SK-N-SH (cell line): ENCODE measurements around the gene COL2A1. TPM values are rescaled to one million over a fixed set of nuclear protein-coding genes. Genes with fewer than 3 reads are reported as not detected.

ENCODE experiments used
- CTCF ChIA-PET: fragments of 300-600, 350-600 bp; formaldehyde crosslinking; extraction: SDS; loops from one replicate; lab custom pipeline; 2021; lab: Yijun Ruan, JAX
- POLR2A ChIA-PET: fragments of 350-600 bp; sonication (Branson Sonifier 250); formaldehyde crosslinking; extraction: SDS; loops from one replicate; lab custom pipeline; 2020; ENCODE audit warnings: antibody characterized with exemption, inconsistent platforms; lab: Yijun Ruan, JAX
- DNase-seq: peaks from one replicate; pipeline ENCODE4 v3.0.0; 2012
- H2AFZ ChIP-seq: fragments of 200-600 bp; sonication (generic); 2 replicates; pipeline ENCODE4 v1.8.1; 2016; ENCODE audit warnings: antibody characterized with exemption, mild to moderate bottlenecking, low read depth
- H3F3A ChIP-seq: fragments of 200-600 bp; sonication (generic); replicated peaks from 2 replicates; pipeline ENCODE3; 2016; ENCODE audit warnings: antibody characterized with exemption, mild to moderate bottlenecking; ENCODE audit not compliant: insufficient read depth
- H3K27ac ChIP-seq, 2 experiments: fragments of 200-500 bp in 1 of 2; fragments of 200-600 bp in 1 of 2; sonication (Bioruptor generic) in 1 of 2; sonication (generic), shearing (Covaris generic) in 1 of 2; 2 replicates each; pipeline versions ENCODE4 v1.5.1 to v1.6.1; 2014 to 2016; ENCODE audit warnings: low read depth in 2 of 2, inconsistent platforms in 1 of 2, low read length in 1 of 2, mild to moderate bottlenecking in 1 of 2, mixed read lengths in 1 of 2
- H3K27me3 ChIP-seq: fragments of 200-600 bp; sonication (generic), shearing (Covaris generic); 2 replicates; pipeline ENCODE4 v1.6.1; 2016; ENCODE audit warnings: mixed run types; ENCODE audit not compliant: insufficient read depth
- H3K36me3 ChIP-seq, 2 experiments: fragments of 200-500 bp in 1 of 2; fragments of 200-600 bp in 1 of 2; sonication (Bioruptor generic) in 1 of 2; sonication (generic) in 1 of 2; replicated peaks in 1 of 2; 2 replicates each; pipeline versions ENCODE3 to v1.5.1; 2014 to 2016; ENCODE audit warnings: low read length in 1 of 2, mild to moderate bottlenecking in 1 of 2; ENCODE audit not compliant: insufficient read depth in 2 of 2, control insufficient read depth in 1 of 2
- H3K4me1 ChIP-seq, 2 experiments: fragments of 200-500 bp in 1 of 2; fragments of 200-600 bp in 1 of 2; sonication (Bioruptor generic) in 1 of 2; sonication (generic), shearing (Covaris generic) in 1 of 2; 2 replicates each; pipeline versions ENCODE4 v1.5.1 to v1.6.1; 2014 to 2016; ENCODE audit warnings: low read depth in 1 of 2, low read length in 1 of 2, mixed run types in 1 of 2; ENCODE audit not compliant: insufficient read depth in 2 of 2, control insufficient read depth in 1 of 2
- H3K4me2 ChIP-seq: fragments of 200-600 bp; sonication (generic), shearing (Covaris generic); 2 replicates; pipeline ENCODE4 v1.6.1; 2017; ENCODE audit warnings: mixed run types
- H3K4me3 ChIP-seq, 2 experiments: fragments of 200-500 bp in 1 of 2; fragments of 200-600 bp in 1 of 2; sonication (Bioruptor generic) in 1 of 2; sonication (generic), shearing (Covaris generic) in 1 of 2; 2 replicates each; pipeline versions ENCODE4 v1.5.1 to v1.8.1; 2014 to 2016; ENCODE audit warnings: low read depth in 2 of 2, inconsistent platforms in 1 of 2, low read length in 1 of 2, mild to moderate bottlenecking in 1 of 2, mixed read lengths in 1 of 2, moderate library complexity in 1 of 2
- H3K79me2 ChIP-seq: fragments of 200-600 bp; sonication (generic); 2 replicates; pipeline ENCODE4 v1.8.1; 2017; ENCODE audit warnings: mild to moderate bottlenecking; ENCODE audit not compliant: insufficient read depth
- H3K9ac ChIP-seq: fragments of 200-600 bp; sonication (generic); 2 replicates; pipeline ENCODE4 v1.6.1; 2017; ENCODE audit warnings: mixed run types
- H3K9me2 ChIP-seq: fragments of 200-600 bp; sonication (generic); 2 replicates; pipeline ENCODE4 v1.6.1; 2017; ENCODE audit warnings: mixed run types
- H3K9me3 ChIP-seq: fragments of 200-600 bp; sonication (generic); 2 replicates; pipeline ENCODE4 v1.6.1; 2017; ENCODE audit warnings: mixed run types, mild to moderate bottlenecking, moderate library complexity
- H4K20me1 ChIP-seq: fragments of 200-600 bp; sonication (generic); 2 replicates; pipeline ENCODE4 v1.6.1; 2017; ENCODE audit warnings: mild to moderate bottlenecking, mixed run types; ENCODE audit not compliant: insufficient read depth
- CHD2 ChIP-seq: fragments of 150-350 bp; IDR thresholded peaks from 2 replicates; pipeline ENCODE4 v1.6.1; 2018; ENCODE audit warnings: low read length; ENCODE audit not compliant: partially characterized antibody
- ELF1 ChIP-seq: IDR thresholded peaks from 2 replicates; pipeline ENCODE4 v1.4.0; 2012
- EP300 ChIP-seq, 2 experiments: IDR thresholded peaks; 2 replicates each; pipeline versions ENCODE4 v1.4.0 to v1.6.1; 2012; ENCODE audit warnings: borderline replicate concordance in 1 of 2, low read depth in 1 of 2, low read length in 1 of 2
- EZH2phosphoT487 ChIP-seq: fragments of 200-600 bp; sonication (generic); IDR thresholded peaks from 2 replicates; pipeline ENCODE4 v1.6.1; 2017; ENCODE audit warnings: low read depth, mixed run types, mild to moderate bottlenecking, antibody characterized with exemption, moderate library complexity, borderline replicate concordance
- GABPA ChIP-seq: IDR thresholded peaks from 2 replicates; pipeline ENCODE4 v1.4.0; 2012; ENCODE audit warnings: low read depth, mild to moderate bottlenecking
- GATA2 ChIP-seq: sonication (generic); formaldehyde crosslinking; IDR thresholded peaks from 2 replicates; pipeline ENCODE4 v1.5.0; 2020; ENCODE audit warnings: mild to moderate bottlenecking, missing genetic modification reagents
- JUND ChIP-seq: IDR thresholded peaks from 2 replicates; pipeline ENCODE4 v1.4.0; 2012
- NRF1 ChIP-seq: IDR thresholded peaks from 2 replicates; pipeline ENCODE4 v1.6.1; 2012; ENCODE audit warnings: low read depth, mild to moderate bottlenecking, low read length
- POLR2AphosphoS5 ChIP-seq: IDR thresholded peaks from 2 replicates; pipeline ENCODE4 v1.6.1; 2012; ENCODE audit warnings: low read depth, low read length
- RFX5 ChIP-seq: IDR thresholded peaks from 2 replicates; pipeline ENCODE4 v1.6.1; 2012; ENCODE audit warnings: mild to moderate bottlenecking, improper control_type of control experiment, low read length
- RXRA ChIP-seq: IDR thresholded peaks from 2 replicates; pipeline ENCODE4 v1.4.0; 2012; ENCODE audit warnings: low read depth, mild to moderate bottlenecking, borderline replicate concordance
- SMC3 ChIP-seq: IDR thresholded peaks from 2 replicates; pipeline ENCODE4 v1.6.1; 2012; ENCODE audit warnings: low read depth, low read length, improper control_type of control experiment
- TAF1 ChIP-seq: IDR thresholded peaks from 2 replicates; pipeline ENCODE4 v1.6.1; 2012; ENCODE audit warnings: low read depth, mild to moderate bottlenecking, low read length, moderate library complexity, borderline replicate concordance
- TCF12 ChIP-seq: IDR thresholded peaks from 2 replicates; pipeline ENCODE4 v1.4.0; 2012
- YY1 ChIP-seq: IDR thresholded peaks from 2 replicates; pipeline ENCODE4 v1.4.0; 2012; ENCODE audit warnings: low read depth, mild to moderate bottlenecking
- WGBS: methylation state at CpG from one replicate; pipeline ENCODE4 v1.1.6; 2017; ENCODE audit warnings: low lambda C conversion rate; 5-methylcytosine and 5-hydroxymethylcytosine counted together
- polyA plus RNA-seq, 3 experiments: library from polyadenylated mRNA; depleted of rRNA; stranded (reverse); fragments of >200 nt; gene quantifications; 2 replicates each; pipeline ENCODE4 v1.2.3, GENCODE V29; 2012
- TF ChIP-seq, protein P1 (sequence below): fragments of 150-350 bp; IDR thresholded peaks from 2 replicates; pipeline ENCODE4 v1.6.1; 2016; ENCODE audit warnings: mild to moderate bottlenecking, low read depth, low read length
- TF ChIP-seq, protein P2 (sequence below): fragments of 150-350 bp; IDR thresholded peaks from 2 replicates; pipeline ENCODE4 v1.6.1; 2017; ENCODE audit warnings: antibody characterized with exemption, low read length, low read depth, borderline replicate concordance
- TF ChIP-seq, protein P3 (sequence below): fragments of 200-600 bp; sonication (generic); IDR thresholded peaks from 2 replicates; pipeline ENCODE4 v1.6.1; 2017; ENCODE audit warnings: antibody characterized with exemption, mild to moderate bottlenecking, moderate library complexity
- TF ChIP-seq, protein P4 (sequence below): IDR thresholded peaks from 2 replicates; pipeline ENCODE4 v1.4.0; 2012; ENCODE audit warnings: low read depth, borderline replicate concordance
- TF ChIP-seq, protein P5 (sequence below): IDR thresholded peaks from 2 replicates; pipeline ENCODE4 v1.6.1; 2012; ENCODE audit warnings: mild to moderate bottlenecking, low read depth, low read length, moderate library complexity

The COL2A1 gene
- polyA plus RNA-seq, 1 of the 3 experiments (the other 2 are of a cell fraction) = 0.02 TPM

DNA sequence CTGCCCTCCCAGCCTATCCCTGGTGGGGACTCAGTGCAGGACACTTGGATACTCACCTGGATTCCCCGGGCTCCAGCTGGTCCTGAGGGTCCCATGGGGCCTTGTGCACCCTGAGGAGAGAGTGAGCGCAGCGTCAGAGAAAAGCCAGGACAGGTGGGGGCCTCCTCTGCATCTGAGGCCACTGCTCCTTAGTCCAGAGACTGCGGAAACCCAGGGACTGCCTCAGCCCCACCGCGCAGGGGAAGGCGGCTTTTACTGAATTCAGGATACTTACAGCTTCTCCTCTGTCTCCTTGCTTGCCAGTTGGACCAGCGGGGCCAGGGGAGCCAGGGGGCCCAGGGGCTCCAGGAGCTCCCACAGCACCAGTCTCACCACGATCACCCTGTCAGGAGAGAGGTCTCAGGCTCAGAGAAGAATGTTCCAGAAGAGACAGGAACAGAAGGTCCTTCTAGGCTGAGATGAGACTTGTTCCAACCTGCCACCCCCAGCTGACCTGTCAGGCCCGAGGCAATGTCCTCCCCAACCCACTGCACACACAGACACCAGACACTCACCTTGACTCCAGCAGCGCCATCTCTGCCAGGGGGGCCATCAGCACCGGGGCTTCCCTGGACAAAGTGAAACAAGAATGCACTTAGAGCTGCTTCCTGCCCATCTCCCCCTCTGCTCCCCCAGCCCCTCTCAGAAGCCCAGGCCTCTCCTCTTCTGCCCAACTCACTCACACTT lies 27.1 kb downstream of the COL2A1 start:
- CTCF ChIA-PET = interaction anchor here (0.8 to 2.1 kb wide), 4 partner anchors 14 to 641 kb away, joined by 3 to 10 read pairs (median 4); partner anchors contain the start of gene TMEM106C
- TF ChIP-seq CHD2 (no peak), TAF1 (no peak), EP300 (IDR thresholded peaks at IDR 0.05; ENCODE audit: borderline replicate concordance in 1 of 2, low read depth in 1 of 2, low read length in 1 of 2) (no peak), SMC3 (no peak), RFX5 (no peak), GATA2 (CRISPR knock-in tag) (no peak), NRF1 (no peak), POLR2AphosphoS5 (no peak), TCF12 (no peak), YY1 (no peak), ELF1 (no peak), JUND (no peak), RXRA (no peak), GABPA (no peak), EZH2phosphoT487 (no peak)
- TF ChIP-seq, protein P1, sequence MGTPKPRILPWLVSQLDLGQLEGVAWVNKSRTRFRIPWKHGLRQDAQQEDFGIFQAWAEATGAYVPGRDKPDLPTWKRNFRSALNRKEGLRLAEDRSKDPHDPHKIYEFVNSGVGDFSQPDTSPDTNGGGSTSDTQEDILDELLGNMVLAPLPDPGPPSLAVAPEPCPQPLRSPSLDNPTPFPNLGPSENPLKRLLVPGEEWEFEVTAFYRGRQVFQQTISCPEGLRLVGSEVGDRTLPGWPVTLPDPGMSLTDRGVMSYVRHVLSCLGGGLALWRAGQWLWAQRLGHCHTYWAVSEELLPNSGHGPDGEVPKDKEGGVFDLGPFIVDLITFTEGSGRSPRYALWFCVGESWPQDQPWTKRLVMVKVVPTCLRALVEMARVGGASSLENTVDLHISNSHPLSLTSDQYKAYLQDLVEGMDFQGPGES = no peak
- TF ChIP-seq, protein P2, sequence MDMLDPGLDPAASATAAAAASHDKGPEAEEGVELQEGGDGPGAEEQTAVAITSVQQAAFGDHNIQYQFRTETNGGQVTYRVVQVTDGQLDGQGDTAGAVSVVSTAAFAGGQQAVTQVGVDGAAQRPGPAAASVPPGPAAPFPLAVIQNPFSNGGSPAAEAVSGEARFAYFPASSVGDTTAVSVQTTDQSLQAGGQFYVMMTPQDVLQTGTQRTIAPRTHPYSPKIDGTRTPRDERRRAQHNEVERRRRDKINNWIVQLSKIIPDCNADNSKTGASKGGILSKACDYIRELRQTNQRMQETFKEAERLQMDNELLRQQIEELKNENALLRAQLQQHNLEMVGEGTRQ = no peak
- TF ChIP-seq, protein P3, sequence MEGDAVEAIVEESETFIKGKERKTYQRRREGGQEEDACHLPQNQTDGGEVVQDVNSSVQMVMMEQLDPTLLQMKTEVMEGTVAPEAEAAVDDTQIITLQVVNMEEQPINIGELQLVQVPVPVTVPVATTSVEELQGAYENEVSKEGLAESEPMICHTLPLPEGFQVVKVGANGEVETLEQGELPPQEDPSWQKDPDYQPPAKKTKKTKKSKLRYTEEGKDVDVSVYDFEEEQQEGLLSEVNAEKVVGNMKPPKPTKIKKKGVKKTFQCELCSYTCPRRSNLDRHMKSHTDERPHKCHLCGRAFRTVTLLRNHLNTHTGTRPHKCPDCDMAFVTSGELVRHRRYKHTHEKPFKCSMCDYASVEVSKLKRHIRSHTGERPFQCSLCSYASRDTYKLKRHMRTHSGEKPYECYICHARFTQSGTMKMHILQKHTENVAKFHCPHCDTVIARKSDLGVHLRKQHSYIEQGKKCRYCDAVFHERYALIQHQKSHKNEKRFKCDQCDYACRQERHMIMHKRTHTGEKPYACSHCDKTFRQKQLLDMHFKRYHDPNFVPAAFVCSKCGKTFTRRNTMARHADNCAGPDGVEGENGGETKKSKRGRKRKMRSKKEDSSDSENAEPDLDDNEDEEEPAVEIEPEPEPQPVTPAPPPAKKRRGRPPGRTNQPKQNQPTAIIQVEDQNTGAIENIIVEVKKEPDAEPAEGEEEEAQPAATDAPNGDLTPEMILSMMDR = no peak
- TF ChIP-seq, protein P4, sequence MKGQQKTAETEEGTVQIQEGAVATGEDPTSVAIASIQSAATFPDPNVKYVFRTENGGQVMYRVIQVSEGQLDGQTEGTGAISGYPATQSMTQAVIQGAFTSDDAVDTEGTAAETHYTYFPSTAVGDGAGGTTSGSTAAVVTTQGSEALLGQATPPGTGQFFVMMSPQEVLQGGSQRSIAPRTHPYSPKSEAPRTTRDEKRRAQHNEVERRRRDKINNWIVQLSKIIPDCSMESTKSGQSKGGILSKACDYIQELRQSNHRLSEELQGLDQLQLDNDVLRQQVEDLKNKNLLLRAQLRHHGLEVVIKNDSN = no peak
- TF ChIP-seq, protein P5, sequence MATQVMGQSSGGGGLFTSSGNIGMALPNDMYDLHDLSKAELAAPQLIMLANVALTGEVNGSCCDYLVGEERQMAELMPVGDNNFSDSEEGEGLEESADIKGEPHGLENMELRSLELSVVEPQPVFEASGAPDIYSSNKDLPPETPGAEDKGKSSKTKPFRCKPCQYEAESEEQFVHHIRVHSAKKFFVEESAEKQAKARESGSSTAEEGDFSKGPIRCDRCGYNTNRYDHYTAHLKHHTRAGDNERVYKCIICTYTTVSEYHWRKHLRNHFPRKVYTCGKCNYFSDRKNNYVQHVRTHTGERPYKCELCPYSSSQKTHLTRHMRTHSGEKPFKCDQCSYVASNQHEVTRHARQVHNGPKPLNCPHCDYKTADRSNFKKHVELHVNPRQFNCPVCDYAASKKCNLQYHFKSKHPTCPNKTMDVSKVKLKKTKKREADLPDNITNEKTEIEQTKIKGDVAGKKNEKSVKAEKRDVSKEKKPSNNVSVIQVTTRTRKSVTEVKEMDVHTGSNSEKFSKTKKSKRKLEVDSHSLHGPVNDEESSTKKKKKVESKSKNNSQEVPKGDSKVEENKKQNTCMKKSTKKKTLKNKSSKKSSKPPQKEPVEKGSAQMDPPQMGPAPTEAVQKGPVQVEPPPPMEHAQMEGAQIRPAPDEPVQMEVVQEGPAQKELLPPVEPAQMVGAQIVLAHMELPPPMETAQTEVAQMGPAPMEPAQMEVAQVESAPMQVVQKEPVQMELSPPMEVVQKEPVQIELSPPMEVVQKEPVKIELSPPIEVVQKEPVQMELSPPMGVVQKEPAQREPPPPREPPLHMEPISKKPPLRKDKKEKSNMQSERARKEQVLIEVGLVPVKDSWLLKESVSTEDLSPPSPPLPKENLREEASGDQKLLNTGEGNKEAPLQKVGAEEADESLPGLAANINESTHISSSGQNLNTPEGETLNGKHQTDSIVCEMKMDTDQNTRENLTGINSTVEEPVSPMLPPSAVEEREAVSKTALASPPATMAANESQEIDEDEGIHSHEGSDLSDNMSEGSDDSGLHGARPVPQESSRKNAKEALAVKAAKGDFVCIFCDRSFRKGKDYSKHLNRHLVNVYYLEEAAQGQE = no peak
- TF ChIP-seq, all 33 proteins: peak for 0
- no peaks in the 10 kb centered on the region for H3K36me3 ChIP-seq
- DNase-seq = no peak
- POLR2A ChIA-PET = no interaction called here
- H3K4me1 ChIP-seq = peaks cover 0 to 10% of the 10 kb centered on the region in 2 experiments; a peak in 1 of 4 replicates
- no peaks in the 10 kb centered on the region for H3K27me3 ChIP-seq
- H3K4me3 ChIP-seq = no peak overlapping the region
- H3K4me2 ChIP-seq = no peak overlapping the region
- H3K9me3 ChIP-seq = no peaks in the 10 kb centered on the region
- no peak overlapping the region for H2AFZ ChIP-seq
- H3K9ac ChIP-seq = no peak overlapping the region
- H3K27ac ChIP-seq = no peak overlapping the region
- H4K20me1 ChIP-seq = no peaks in the 10 kb centered on the region
- 69% methylated on average over 6 of the region's 12 CpGs for WGBS
- no peaks in the 10 kb centered on the region for H3K79me2 ChIP-seq
- H3K9me2 ChIP-seq = no peaks in the 10 kb centered on the region
- H3F3A ChIP-seq = no peaks in the 10 kb centered on the region
